Occipital lobe (tissue), 2 donors: ENCODE measurements around the gene SHKBP1. TPM values are rescaled to one million over a fixed set of nuclear protein-coding genes. Genes with fewer than 3 reads are reported as not detected.
"Not testable (repeated sequence)": the region's sequence is repeated elsewhere in the genome, so short reads cannot be mapped to it uniquely, and the experiment has no call there.

Experiments
- DNase-seq: peaks from one replicate; lab custom pipeline; 2025; lab: John Stamatoyannopoulos, UW
- total RNA-seq: library from RNA; depleted of rRNA; stranded (reverse); fragments of >200 nt; gene quantifications from one replicate; pipeline ENCODE4 v1.2.3, GENCODE V29; 2014

SHKBP1 gene, protein sequence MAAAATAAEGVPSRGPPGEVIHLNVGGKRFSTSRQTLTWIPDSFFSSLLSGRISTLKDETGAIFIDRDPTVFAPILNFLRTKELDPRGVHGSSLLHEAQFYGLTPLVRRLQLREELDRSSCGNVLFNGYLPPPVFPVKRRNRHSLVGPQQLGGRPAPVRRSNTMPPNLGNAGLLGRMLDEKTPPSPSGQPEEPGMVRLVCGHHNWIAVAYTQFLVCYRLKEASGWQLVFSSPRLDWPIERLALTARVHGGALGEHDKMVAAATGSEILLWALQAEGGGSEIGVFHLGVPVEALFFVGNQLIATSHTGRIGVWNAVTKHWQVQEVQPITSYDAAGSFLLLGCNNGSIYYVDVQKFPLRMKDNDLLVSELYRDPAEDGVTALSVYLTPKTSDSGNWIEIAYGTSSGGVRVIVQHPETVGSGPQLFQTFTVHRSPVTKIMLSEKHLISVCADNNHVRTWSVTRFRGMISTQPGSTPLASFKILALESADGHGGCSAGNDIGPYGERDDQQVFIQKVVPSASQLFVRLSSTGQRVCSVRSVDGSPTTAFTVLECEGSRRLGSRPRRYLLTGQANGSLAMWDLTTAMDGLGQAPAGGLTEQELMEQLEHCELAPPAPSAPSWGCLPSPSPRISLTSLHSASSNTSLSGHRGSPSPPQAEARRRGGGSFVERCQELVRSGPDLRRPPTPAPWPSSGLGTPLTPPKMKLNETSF
- 4.1 TPM for total RNA-seq

- peak; percentile 90 for DNase-seq
These were observed at the start of gene SHKBP1 for GRCh38 chr19:40576585-40577451. Gene SHKBP1 (plus strand): TSS chr19:40576873. CDS start chr19:40576900, 27 bp downstream.

GRCh38 chr19:40528078-40528477 lies 48.6 kb upstream of the SHKBP1 start:
- no peak for DNase-seq

DNA sequence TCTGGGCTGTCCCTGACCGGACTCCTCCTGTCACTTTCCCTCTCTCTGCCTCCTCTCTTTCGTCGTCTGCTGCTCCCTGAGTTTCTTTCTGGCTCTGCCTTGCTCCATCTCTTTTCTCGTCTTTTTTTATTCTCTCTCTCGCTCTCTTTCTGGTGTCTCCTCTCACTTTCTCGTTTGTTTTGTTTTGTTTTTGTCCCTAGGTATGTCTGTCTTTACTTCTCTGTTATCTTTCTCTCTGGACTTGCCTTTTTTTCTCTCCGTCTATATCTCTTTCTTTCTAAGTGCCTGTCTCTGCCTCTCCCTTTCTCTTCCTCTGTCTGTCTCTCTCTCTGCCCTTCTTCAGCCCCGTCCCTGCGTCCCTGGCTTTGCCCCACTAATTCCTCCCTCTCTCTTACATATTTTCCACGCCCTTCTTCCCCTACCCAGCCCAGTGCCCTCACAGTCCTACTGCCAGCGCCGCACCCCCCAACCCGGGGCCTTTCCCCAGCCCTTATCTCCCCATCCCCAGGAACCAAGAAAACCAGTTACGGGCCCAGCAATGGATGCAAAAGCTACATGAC lies 48.1 kb upstream of the SHKBP1 start:
- DNase-seq = no peak

DNA sequence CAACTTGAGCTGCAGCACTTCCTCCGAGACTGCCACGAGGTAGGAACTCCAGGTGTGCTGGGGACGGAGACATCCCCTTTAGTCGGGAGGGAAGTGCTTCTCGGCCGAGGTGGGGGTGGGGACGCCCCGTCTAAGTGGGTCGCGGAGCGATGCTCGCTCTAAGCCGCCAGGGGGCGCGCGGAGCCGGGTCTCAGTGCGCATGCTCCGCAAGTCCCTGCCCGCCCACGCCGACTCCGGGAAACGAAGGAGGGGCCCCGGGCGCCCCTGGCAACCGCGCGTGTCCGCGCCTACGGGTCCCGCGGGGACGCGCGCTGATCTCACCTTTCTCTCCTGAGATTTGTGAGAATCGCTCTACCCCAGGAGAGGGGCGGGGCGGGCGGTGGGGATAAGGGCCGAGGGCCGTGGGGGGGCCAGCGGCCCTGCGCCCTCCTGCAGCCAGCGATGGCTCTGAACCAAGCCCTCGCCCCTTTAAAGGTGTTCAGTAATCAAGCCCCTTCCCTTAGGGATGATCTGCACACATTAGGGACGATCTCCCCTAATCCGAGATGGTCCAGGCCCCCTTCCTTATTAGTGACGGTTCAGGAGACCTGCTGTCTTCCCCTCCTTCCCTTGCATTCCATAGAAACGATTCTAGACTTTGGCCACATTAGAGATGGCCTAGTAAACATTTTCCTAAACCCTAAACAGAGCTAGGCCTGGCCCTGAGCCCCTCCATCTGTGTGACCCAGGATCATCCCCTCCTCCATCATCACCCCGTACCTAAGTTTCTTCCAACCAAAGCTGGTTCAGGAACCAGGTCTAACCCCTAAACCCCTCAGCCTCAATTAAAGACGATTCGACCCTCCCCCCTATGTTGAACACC lies 47.3 kb upstream of the SHKBP1 start:
- DNase-seq = peak; percentile 76

DNA sequence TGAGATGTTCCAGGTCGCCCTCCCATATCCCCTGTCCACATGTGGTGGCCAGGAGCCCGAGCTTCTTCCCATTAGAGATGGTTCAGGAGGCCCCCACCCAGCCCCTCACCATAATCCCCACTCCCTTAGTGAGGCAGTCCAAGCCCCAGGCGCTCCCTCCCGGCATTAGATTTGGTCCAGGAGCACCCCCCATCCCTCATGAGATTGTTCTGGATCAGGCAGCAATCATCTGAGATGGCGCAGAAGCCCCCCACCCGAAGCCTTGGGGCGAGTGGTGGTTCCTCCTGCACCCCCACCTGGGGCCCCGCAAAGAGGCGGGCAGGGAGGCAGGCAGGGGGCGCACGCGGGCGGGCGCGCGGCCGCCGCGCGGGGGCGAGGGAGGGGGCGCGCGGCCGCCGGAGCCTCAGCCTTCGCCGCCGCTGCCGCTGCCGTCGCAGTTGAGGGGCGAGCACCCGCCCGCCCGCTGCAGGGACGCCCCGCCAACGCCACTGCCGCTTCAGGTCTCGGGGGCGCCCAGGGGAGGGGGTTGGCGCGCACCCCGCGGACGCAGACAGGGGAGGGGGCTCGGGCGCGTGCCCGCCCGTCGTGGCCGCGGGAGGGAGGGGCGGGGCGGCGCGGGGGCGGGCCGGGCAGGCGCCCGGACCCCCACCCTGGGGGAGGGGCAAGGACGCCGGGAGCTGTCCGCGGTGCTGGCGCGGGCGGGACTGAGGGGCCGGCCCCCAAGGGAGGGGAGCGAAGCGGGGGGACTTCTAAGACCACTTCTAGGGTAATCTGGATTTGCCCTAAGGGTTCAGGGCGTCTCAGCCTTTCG lies 46.4 kb upstream of the SHKBP1 start:
- DNase-seq = no peak

GRCh38 chr19:40533508-40533907 lies 43.2 kb upstream of the SHKBP1 start:
- DNase-seq = no peak

DNA sequence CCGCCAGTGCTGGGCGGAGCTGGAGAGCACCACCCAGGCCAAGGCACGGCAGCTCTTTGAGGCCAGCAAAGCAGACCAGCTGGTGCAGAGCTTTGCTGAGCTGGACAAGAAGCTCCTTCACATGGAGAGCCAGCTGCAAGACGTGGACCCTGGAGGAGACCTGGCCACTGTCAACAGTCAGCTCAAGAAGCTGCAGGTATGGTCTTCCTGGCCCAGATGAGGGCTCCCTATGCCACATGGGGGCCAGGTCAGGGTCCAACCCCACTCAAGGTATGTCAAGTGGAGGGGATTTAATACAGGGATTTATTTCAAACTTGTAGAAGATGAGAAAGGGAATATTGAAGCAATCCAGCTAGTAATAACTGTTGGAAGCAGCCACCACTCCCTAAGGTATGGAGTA lies 42.5 kb upstream of the SHKBP1 start:
- DNase-seq = no peak

DNA sequence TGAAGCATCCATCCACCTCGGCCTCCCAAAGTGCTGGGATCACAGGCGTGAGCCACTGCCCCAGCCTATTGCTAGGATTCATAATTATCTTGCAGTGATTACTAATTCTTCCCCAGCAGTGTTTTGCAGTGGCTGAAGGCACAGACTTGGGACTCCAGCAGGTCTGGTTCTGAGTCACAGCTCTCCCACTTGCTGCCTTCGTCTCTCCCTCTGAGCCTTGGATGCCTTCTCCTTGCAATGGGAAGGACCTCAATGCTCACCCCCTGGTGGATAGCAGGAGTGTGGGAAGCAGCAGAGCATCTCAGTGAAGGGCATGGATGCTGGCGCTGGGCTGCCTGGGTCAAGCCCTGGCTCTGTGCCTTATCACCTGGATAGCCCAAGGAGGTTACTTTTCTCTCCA lies 37.6 kb upstream of the SHKBP1 start:
- no peak for DNase-seq

GRCh38 chr19:40542202-40542859 lies 34.3 kb upstream of the SHKBP1 start:
- no peak for DNase-seq

GRCh38 chr19:40543029-40543597 lies 33.6 kb upstream of the SHKBP1 start:
- DNase-seq = no peak

DNA sequence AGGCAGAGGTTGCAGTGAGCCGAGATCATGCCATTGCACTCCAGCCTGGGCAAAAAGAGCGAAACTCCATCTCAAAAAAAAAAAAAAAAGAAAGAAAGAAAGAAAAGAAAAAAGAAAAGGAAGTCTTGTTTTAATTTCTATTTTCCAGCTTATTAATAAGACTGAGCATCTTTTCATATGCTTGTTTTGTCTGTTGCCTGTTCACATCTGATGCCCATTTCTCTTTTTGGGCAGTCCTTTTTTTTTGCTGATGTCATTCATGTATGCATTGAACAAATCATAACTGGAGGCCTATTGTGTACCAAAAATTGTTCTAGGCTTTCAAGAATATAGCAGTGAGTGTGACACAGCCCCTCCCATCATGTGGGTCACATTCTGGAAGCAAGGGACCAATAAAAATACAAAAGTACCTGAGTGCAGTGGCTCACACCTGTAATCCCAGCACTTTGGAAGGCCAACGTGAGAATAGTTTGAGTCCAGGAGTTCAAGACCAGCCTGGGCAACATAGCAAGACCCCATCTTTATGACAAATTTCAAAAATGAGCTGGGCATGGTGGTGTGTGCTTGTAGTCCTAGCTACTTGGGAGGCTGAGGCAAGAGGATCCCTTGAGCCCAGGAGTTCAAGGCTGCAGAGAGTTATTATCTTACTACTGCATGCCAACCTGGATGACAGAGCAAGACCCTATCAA lies 30.4 kb upstream of the SHKBP1 start:
- not testable (repeated sequence) for DNase-seq

- DNase-seq = not testable (repeated sequence)
These were observed 29.5 kb upstream of the SHKBP1 start for GRCh38 chr19:40547190-40547589.

DNA sequence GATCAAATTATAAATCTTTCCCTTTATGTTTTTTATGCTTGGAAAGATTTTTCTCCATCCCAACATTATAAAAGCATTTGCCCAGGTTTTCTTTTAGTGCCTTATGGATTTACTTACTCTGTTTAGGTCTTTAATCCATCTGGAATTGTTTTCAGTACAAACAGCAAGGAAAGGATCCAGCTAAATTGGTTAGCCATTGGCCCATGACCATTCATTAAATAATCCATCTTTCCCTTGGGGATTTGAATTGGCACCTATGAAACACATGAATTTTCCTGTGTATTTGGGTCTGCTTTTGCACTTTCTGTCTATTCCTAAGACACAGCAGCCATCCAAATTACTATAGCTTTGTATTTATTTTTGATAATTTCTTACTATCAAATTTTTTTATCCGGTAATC lies 28.8 kb upstream of the SHKBP1 start:
- no peak for DNase-seq

DNA sequence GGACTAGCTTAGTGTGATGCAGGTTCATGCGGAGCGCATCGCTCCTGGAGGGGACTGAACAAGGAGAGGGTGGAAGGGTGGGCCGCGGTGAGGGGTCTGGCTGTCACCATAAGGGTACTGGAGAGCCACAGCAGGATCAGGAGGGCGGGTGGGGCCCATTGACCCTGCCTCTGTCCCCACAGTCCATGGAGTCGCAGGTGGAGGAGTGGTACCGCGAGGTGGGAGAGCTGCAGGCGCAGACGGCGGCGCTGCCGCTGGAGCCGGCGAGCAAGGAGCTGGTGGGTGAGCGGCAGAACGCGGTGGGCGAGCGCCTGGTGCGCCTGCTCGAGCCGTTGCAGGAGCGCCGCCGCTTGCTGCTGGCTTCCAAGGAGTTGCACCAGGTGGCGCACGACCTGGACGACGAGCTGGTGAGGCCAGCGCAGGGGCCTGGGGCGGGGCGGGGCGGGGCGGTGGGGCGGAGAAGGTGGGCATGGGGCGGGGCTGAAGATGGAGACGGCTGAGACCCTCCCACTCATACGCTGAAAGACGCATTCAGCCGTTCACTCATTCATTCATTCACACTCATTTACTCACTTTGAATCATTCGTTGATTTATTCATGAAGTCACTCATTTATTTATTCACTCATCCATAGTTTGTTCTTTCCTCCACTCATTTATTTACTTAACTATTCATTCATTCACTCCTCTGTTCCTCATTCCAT lies 27.5 kb upstream of the SHKBP1 start:
- DNase-seq = no peak

DNA sequence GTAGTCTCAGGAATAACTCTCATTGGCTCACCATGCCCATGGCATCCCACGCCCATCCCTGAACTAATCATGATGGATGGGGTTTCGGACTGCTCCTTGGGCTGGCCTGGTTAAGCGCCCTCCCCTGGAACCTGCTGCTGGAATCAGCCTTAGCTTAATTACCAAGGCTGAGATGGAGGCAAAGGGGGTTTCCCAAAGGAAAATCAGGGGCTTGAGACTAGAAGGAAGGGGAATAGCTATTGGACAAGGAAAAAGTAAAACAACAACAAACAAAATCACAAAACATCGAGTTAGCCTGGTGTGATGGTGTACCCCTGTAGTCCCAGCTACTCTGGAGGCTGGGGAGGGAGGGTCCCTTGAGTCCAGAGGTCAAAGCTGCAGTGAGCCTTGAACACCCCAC lies 25.7 kb upstream of the SHKBP1 start:
- DNase-seq = no peak

GRCh38 chr19:40552848-40553247 lies 23.8 kb upstream of the SHKBP1 start:
- DNase-seq = no peak
